Measurements from ENCODE around the gene ALKBH4. TPM values are rescaled to one million over a fixed set of nuclear protein-coding genes. Genes with fewer than 3 reads are reported as not detected.
"Not testable (repeated sequence)": the region's sequence is repeated elsewhere in the genome, so short reads cannot be mapped to it uniquely, and the experiment has no call there.

ALKBH4 gene
- total and polyA plus RNA-seq, 11 donors, result 4.9 to 19.4 (median 6.8) TPM

- H3K27me3 ChIP-seq; H3K27ac ChIP-seq; H3K9me3 ChIP-seq; intact Hi-C loops (cut with DNase I); H3K36me3 ChIP-seq; H3K4me1 ChIP-seq; H3K4me3 ChIP-seq: not testable (repeated sequence)
- peak in 9 of 12 donors; percentile 20 to 60 (median 29) for TF ChIP-seq CTCF (IDR thresholded peaks at IDR 0.05)
- DNase-seq, result peak; percentile 6 to 52 (median 36)
- ATAC-seq, result peak in 2 of 4 donors; percentile 32
- 3 to 15% (median 7%) methylated on average over 8 to 9 of the region's 11 CpGs for WGBS, 4 donors
These were observed 15.4 kb upstream of the ALKBH4 start for GRCh38 chr7:102479982-102480637.

GRCh38 chr7:102479209-102479584, 14.5 kb upstream of the ALKBH4 start:
- H3K4me3 ChIP-seq, result peak overlapping the region in 1 of 12 donors; percentile 60
- WGBS, 4 donors, result 0 to 5% methylated on average over 2 of the region's 10 CpGs; no CpG with 5 or more reads in 2 of the 4 donors
- intact Hi-C loops (cut with DNase I); H3K4me1 ChIP-seq; H3K27ac ChIP-seq; H3K27me3 ChIP-seq; H3K36me3 ChIP-seq; H3K9me3 ChIP-seq: not testable (repeated sequence)
- DNase-seq (peak in 1 of 5 donors; percentile 33), ATAC-seq (peak in 3 of 4 donors; percentile 8 to 45 (median 14))

GRCh38 chr7:102478314-102479208, 13.9 kb upstream of the ALKBH4 start, which contains the start of gene POLR2J:
Gene POLR2J (minus strand): TSS chr7:102478922. CDS start chr7:102478860, 62 bp downstream.
- H3K4me1 ChIP-seq; H3K27me3 ChIP-seq; intact Hi-C loops (cut with DNase I); H3K9me3 ChIP-seq; H3K36me3 ChIP-seq: not testable (repeated sequence)
- DNase-seq, result peak; percentile 73 to 94 (median 86)
- Histone ChIP-seq H3K27ac (peak within 1 kb of the TSS in 4 of 12 donors; percentile 43 to 60 (median 48)), H3K4me3 (peak within 1 kb of the TSS in 11 of 12 donors; percentile 30 to 62 (median 56))
- WGBS, 4 donors, result 0% methylated on average over 7 to 55 of the region's 72 CpGs
- ATAC-seq, result peak; percentile 92 to 96 (median 94)
- TF ChIP-seq CTCF (IDR thresholded peaks at IDR 0.05), result peak; percentile 27 to 77 (median 50)

GRCh38 chr7:102474736-102475435, 10.2 kb upstream of the ALKBH4 start:
- H3K4me1 ChIP-seq; H3K9me3 ChIP-seq; ATAC-seq; H3K4me3 ChIP-seq; intact Hi-C loops (cut with DNase I); H3K27ac ChIP-seq; H3K27me3 ChIP-seq: not testable (repeated sequence)
- H3K36me3 ChIP-seq, result peaks cover 0 to 35% (median 23%) of the 10 kb centered on the region in 9 donors
- WGBS, 4 donors, result 77 to 100% (median 83%) methylated on average over 1 to 12 of the region's 19 CpGs
- DNase-seq, result peak in 2 of 5 donors; percentile 14 to 30

GRCh38 chr7:102474116-102474515, 9.5 kb upstream of the ALKBH4 start:
- H3K27ac ChIP-seq; H3K27me3 ChIP-seq; H3K9me3 ChIP-seq; H3K4me1 ChIP-seq; ATAC-seq; intact Hi-C loops (cut with DNase I); H3K4me3 ChIP-seq: not testable (repeated sequence)
- H3K36me3 ChIP-seq, result peaks cover 0 to 40% (median 27%) of the 10 kb centered on the region in 9 donors
- DNase-seq, result peak in 4 of 5 donors; percentile 4 to 22 (median 15)
- 80 to 91% (median 89%) methylated on average over 1 to 13 of the region's 14 CpGs; no CpG with 5 or more reads in 1 of the 4 donors for WGBS, 4 donors

All from heart left ventricle (tissue), 16 donors.